ENCODE data around the gene ANOS1.

Gene ANOS1

GRCh38 chrX:8717354-8717753, 14.6 kb downstream of the ANOS1 start:
- DNase-seq = no peak

DNA sequence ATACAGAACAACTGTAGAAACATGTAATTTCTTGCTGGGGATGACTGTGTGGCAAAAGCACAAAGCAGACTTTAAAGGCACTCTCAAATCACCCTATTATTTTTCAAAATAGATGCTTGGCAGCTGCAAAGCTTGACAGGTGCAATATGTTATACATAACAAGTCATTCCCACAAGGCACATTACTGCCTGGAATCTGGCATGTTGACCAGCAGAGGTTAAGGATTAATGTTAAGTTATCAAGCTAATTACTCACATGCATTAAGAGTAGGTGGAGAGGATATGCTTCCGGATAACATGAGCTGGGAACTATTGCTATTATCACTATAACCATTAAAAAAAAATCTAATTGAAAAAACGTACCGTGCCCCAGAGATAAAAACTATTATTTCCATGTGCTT, 17.8 kb downstream of the ANOS1 start:
- DNase-seq = no peak

GRCh38 chrX:8711401-8711800, 20.5 kb downstream of the ANOS1 start:
- no peak for DNase-seq

- no peak for DNase-seq
Measured at GRCh38 chrX:8704184-8704583, 27.8 kb downstream of the ANOS1 start.

DNA sequence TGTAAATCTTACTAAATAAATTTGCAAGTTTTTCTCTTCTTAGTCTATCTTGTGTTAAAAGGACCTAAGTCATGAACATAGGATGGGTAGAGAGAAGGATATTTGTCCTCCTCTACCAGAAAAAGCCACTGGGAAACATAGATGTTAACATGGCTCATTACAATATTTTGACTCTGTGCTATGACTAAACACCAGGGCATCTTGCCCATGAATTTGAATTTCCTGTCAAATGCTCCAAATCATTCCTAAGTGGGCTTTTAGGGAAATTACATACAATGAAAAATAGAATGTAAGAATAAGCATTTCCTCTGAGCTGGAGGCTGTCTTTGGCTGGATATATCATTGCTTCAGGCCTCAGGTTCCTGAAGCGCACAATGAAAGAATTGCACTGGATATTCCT, 39.1 kb downstream of the ANOS1 start:
- no peak for DNase-seq

DNA sequence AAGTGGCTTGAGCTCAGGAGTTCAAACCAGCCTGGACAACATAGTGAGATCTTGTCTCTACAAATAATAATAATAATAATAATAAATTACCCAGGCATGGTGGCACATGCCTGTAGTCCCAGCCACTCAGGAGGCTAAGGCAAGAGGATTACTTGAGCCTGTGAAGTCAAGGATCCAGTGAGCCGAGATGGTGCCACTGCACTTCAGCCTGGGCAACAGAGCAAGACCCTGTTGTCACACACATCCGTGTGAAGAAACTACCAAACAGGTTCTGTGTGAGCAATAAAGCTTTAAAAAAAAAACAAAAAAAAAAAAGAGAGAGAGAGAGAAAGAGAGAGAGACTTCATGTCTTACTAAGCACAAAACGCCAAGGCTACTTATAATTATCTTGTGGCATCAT, 42.5 kb downstream of the ANOS1 start:
- DNase-seq = no peak

DNA sequence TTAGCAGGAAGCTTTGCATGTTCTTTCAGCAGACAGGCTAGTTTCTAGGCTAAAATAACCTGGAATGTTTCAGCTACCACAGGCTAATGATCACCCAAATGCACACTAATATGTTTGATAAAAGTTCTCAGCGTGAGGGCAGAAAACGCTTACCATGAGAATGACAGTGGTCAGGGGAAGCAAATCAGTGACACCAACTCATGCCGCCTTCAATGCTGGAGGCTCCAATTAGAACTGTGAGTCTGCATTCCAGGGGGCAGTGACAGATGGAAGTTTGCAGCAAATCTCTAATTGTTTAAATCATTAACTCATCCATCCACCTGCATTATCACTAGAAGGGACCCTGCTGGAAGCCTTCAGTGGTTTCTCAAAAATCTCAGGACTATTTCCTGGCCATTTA, 43.2 kb downstream of the ANOS1 start:
- DNase-seq = no peak

DNA sequence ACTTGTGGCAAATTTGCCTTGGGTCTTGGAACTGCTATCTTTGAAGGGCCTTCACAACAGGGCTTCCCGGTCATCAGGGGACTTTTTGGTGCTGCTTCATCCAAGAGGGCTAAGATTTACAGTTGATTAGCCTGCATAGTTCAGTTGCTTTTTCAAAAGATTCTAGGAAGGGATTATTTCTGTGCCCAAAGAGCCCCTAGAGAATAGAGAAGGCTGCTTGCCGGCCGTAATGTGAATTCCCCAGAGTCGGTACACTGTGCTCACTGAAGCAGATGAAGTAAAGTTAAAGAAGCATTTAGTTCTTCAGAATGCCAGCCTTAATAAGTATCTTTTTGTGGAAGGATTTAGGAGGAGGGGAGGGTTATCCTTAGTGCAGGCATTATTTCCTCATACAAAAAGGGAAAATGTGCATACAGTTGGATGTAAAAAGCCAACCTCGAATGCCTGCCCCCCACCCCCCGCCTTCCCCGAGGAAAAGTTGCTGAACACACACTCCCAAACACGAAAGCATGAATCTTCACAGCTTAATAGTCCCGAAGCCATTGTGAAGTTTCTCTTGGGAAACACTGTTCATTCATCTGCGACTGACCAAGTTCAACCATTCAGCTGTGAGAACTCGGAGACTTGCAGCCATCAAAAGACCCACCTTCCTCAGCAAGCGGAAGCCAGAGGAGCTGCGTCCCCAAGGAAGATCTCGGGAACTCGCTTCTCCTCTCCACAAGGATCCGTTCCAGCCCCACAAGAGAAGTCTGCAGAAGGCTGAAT, 47.6 kb downstream of the ANOS1 start:
- DNase-seq = no peak

DNA sequence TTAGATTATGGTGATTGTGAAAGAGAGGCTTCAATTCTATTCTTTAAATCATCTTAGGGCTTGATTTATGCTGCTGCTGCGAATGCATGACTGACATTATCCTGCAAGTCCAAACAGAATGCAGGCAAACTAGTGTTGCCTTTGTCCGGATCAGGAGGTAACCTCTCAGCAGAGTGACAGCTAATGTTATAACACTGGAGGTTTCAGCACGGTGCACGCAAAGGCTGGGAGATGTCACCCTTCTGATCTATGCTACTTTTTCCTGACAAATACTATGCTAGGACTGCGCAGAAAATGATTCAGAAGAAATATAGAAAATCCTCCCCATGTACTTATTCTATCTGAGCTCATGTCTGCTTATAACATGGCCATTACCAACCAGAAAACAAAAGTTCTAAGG, 48.2 kb downstream of the ANOS1 start:
- DNase-seq = no peak

DNA sequence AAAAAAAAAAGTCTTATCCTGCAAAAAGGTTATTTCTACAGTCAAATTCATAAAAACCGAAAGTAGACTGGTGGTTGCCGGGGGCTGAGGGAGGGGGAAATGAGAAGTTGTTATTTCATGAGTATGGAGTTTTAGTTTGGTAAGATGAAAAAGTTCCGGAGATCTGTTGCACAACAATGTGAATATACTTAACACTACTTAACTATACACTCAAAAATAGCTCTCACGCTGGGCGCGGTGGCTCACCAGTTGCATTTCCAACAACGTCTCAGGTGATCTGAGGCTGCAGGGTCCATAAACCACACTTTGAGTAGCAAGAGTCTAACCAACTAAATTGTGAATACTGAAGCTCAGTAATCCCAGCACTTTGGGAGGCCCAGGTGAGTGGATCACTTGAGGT, 52.4 kb downstream of the ANOS1 start:
- no peak for DNase-seq

DNA sequence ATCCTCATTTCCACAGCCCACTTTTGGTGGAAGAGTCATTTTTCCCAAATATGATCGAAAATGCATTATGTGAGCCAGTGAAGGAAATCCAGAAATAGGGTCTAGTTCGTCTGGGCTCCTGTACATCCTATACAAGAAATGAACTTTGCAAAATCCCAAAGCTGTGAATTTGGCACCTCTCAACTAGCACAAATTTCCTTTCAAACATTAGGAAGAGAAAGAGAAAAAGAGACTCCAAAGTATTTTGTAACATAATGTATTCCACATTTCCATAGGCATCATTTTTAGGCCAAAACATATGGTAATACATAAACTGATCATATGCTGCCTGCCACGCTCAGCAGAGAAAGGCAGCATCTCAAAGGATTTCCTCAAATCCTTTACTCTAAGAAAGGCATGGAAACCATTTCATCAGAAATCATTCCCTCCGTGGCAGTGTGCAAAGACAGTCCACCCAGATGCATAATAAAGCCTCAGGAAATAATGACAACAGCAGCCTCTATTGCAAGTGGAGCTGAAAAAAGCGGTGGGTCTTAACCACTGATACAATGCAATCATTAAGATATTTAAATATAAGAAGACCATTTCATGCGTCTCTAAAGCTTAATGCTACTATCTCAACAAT, 56.8 kb downstream of the ANOS1 start:
- DNase-seq = no peak

DNA sequence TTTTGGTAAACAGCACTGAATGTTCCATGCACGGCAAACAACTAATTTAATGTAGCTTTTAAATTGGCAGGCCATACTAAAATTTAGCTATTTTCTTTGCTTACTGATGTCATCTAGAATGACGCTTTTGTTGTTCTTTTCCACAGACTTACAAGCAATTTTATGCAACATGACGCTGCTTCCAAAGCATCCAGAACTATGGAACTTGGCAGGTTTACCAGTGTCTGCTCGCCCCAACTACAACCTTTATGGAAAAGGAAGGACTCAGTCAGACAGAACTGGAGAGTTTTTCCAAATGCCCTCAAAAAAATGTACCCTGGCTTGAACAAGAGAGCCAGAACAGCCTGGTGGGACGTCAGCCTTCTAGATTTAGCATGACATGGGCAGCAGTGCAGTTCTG, 58.7 kb downstream of the ANOS1 start:
- no peak for DNase-seq

GRCh38 chrX:8672176-8672575, 59.8 kb downstream of the ANOS1 start:
- DNase-seq = no peak

DNA sequence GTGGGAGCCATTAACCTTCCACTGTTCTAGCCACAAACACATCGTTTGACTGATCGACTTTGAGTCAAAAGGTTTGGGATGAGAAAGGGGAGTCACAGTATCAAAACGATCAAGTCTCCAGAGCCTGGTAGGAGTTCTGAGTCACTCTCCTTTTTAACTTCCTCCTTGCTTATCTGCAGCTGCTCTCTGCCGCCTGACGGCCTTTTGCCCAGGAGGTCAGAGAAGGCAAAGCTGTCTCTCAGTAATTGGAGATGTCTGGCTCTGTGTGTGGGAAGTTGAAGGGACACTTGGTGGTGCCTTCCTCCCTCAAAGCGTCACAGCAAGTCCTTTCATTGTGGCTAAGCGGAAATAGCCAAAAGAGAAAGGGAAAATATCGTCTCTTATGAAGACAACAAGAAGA, 63.1 kb downstream of the ANOS1 start:
- DNase-seq = no peak

DNA sequence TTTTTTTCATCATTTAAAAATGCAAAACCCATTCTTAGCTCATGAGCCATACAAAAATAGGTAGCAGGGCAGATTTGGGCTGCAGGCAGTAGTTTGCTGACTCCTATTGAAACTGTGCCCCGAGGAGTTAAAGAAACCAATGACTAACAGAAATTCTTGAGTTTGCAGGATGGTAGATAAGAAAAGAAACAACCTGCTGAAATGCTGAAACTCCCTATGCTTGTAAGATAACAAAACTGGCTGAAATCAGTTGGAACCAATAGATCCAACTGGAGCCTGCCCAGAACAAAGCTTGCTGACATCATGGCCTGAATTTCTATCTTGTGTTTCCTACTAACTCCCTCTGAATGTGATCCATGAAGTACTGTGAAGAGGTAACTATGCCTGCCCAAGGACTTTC, 68.6 kb downstream of the ANOS1 start:
- no peak for DNase-seq

GRCh38 chrX:8657883-8658282, 74.1 kb downstream of the ANOS1 start:
- no peak for DNase-seq

DNA sequence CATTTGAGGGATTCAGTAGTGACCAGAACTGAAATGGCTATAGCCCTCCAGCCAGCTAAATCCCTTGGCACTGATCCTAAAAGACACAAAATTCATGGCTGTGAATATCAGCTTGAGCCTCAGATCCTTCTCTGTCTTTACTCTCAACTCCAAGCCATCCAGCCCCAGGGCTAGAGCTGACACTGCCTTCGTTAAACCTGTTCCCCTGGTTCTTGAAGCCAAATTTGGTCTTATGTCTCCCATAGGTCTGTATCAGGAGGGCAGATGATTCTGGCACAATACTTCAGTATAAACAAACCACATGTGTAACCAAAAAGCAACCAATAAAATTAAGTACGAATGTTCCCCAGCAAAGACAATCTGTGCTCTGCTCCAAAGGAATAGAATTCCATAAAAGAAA, 78.0 kb downstream of the ANOS1 start:
- no peak for DNase-seq

GRCh38 chrX:8649969-8650368, 82.0 kb downstream of the ANOS1 start:
- no peak for DNase-seq

- no peak for DNase-seq
Measured at GRCh38 chrX:8647176-8647575, 84.8 kb downstream of the ANOS1 start.

DNA sequence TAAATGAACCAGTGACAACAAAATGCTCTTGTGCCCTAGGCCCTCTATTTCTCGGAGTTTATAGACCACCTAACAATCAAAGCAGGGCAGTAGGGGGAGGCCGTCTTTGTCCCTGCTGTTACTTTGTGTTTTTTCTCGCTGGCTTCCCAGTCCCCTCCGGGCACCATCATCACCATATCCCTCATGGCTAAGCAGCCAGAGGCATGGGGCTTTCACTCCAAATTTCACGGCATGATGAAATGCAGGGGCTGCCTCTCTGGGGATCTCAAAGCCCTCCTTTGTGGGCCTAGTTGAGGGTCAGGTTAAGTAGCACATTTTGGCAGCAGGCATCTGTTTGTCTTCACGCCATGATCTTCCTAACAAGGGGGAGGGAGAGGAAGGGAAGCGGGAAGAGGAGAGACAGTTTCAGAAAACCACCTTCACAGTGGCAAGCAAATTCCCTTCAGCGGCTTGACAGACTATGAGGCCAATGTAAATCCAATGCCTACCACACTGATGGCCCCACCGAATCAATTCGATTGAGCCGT, 91.9 kb downstream of the ANOS1 start:
- no peak for DNase-seq

DNA sequence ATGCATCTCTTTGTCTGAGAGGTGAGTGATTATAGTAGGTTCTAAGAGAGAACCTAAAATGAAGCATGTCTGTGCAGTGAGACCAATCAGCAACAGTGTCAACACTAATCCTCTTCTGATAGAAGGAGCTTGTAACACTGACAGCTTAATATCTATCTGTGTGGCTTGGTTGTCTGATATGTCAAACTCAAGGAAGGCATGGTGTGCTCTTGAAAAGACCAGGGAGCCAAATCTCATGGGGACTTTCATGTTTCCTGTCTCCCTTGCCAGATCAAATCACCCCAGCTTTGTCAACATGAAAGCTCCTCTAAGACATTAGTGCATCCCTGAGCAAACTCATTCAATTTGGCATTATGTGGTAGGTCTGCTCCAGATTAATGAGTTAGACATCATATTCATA, 95.4 kb downstream of the ANOS1 start:
- no peak for DNase-seq

DNA sequence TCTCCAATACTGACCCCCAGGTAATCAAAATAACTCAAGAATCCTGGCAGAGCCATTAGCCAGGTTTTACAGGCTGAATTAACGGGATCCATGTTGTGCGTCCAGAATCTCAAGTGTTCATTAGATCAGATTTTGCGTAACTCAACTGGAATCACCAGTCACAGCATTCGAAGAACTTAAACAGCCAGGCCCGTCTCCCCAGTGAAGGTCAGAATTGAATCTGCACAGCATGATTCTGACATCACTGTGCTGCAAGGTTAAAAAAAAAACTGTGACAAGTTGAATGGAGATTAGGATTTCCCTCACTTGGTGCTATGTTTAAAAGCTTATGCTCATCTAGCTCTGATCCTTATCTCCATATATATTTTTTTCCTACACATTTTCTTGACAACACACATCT, 96.1 kb downstream of the ANOS1 start:
- DNase-seq = no peak

DNA sequence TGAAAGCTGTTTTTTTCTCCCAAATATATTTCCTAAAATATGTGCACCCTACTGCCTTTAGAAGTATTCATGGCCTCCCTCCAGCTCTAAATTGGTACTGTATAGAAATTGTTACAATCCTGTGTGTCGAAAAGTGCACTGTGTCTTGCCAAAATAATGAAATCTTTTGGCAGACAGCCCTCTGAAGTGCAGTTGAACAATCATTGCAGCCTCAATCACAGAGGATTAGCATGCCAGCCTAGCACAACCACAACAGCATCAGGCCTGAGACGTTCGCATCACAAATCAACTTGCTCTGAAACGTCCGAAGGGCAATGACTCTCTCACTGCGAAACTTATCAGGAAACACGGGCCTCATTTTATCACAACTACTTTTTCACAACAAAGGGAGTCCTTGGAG, 99.0 kb downstream of the ANOS1 start:
- peak; percentile 65 for DNase-seq

- no peak for DNase-seq
Measured at GRCh38 chrX:8629871-8630270, 102.1 kb downstream of the ANOS1 start.

- no peak for DNase-seq
Measured at GRCh38 chrX:8627796-8628195, 104.1 kb downstream of the ANOS1 start.
